Ectodermal cell (in vitro differentiated cells): ENCODE data around the gene POLR3GL.
A peak's percentile ranks its signal among the peaks of the same experiment; 100 is the strongest.

Experiments
- H3K27ac ChIP-seq: 2 replicates; pipeline ENCODE4 v1.7.0; 2013; ENCODE audit warnings: mild to moderate bottlenecking, low read depth, low read length; ENCODE audit not compliant: insufficient read depth, poor library complexity, severe bottlenecking
- H3K27me3 ChIP-seq: 2 replicates; pipeline ENCODE4 v1.7.0; 2013; ENCODE audit warnings: mild to moderate bottlenecking, low read length; ENCODE audit not compliant: insufficient read depth, control insufficient read depth, poor library complexity, severe bottlenecking
- H3K36me3 ChIP-seq: one replicate; pipeline ENCODE4 v1.7.0; 2013; ENCODE audit warnings: low read length; ENCODE audit not compliant: control insufficient read depth, insufficient read depth
- H3K4me1 ChIP-seq: one replicate; pipeline ENCODE4 v1.7.0; 2013; ENCODE audit warnings: low read length; ENCODE audit not compliant: control insufficient read depth, insufficient read depth
- H3K4me3 ChIP-seq: 2 replicates; pipeline ENCODE4 v1.7.0; 2013; ENCODE audit warnings: low read depth, low read length, control low read depth; ENCODE audit not compliant: insufficient read depth
- H3K9me3 ChIP-seq: 2 replicates; pipeline ENCODE4 v1.7.0; 2013; ENCODE audit warnings: mild to moderate bottlenecking, low read length, moderate library complexity; ENCODE audit not compliant: control insufficient read depth
- WGBS, 2 experiments: methylation state at CpG; one replicate each; pipeline ENCODE4 v1.1.7; 2013; ENCODE audit warnings: missing lambda C conversion rate in 2 of 2; 5-methylcytosine and 5-hydroxymethylcytosine counted together

The POLR3GL gene

DNA sequence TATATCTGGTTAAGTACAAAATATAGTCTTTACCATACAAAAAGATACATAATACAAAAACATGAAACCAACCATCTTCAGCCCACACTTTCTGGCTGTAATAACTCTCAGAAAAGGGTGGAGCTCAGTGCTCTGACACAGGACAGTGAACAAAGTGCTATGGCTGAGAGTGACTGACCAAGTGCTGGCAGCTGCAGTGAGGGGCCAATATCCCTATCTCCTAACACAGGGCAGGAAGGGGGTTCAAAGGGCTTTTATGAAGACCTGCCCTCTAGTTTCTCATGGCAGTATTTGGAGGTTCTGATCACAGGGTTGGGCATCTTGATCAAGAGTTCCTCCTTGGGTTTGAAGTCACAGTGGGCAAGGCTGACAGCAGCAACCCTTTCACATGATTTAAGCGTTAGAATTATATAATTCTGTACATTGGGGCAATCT, 28.0 kb downstream of the POLR3GL start:
- H3K36me3 ChIP-seq: peaks cover 24% of the 10 kb centered on the region
- H3K9me3 ChIP-seq: no peaks in the 10 kb centered on the region
- H3K4me1 ChIP-seq: peaks cover 12% of the 10 kb centered on the region
- H3K27ac ChIP-seq: no peak overlapping the region
- H3K27me3 ChIP-seq: no peaks in the 10 kb centered on the region
- WGBS, 2 experiments: 90 to 100% methylated on average over 1 of the region's 1 CpG
- no peak overlapping the region for H3K4me3 ChIP-seq

DNA sequence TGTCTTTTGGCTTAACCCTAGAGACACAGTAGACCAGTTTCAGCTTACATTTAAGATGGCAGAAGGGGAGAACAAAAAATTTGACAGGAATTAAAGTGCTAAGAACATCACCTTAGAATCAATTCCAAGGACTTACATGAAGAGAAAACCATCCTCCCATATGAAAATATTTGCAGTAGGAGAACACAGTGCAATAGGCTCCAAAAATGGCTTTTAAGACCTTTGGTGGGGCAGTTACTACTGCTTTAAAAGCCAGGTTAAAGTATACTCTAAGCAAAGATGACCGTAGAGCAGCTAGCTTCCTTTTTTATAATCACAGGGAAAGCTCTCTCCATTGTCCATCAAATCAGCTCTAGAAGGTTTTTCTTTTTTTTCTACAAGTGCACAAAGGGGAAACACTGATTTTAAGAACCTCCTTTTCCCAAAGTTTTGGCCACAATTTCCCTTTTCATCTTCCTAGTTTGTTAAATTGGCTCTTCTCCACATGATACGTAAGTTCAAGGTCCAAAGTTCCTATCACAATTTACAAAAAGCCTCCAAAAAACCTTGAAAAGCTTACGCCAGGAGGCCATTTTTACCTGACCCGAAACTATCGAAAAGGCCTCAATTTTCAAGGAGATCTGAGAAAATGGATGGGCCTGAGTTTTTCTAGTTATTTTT, 28.6 kb downstream of the POLR3GL start:
- WGBS, 2 experiments: 95 to 96% methylated on average over 5 of the region's 5 CpGs
- Histone ChIP-seq H3K4me3 (peak overlapping the region; percentile 97), H3K4me1 (peaks cover 15% of the 10 kb centered on the region), H3K9me3 (no peaks in the 10 kb centered on the region), H3K27ac (no peak overlapping the region), H3K36me3 (peaks cover 24% of the 10 kb centered on the region), H3K27me3 (no peaks in the 10 kb centered on the region)

DNA sequence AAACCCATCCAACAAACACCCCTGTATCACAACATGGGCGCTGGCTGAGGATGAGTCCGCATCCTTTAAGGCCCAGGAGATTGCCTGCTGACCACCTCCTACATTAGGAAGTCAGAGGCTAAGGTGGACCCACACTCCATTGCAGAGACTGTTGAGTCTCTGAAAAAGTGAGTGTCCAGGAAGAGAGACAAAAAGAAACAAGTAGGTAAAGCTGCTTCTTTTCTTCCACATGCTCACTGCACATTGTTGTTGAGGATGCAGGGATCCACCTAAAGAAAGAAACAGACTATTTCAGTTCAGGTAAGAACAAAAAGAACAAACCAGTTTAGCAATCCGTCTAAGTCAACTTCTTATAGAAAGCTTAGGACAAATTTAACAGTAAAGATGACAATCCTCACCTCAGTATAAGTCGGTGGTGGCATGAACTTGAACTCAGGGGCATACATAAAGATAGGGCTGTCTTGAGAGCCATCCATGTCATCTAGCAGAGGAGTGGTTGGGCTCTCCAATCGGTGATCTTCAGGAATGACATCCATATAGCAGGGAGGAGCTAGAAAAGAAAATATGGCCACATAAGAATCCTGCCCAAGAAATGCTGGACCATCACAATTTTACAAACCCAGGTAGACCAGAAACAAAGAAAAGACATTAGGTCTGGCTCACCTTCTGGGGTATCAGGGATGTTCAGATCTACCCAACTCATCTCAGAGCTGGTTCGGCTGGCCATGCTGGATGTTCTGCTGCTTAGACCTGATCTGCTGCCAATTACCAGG, 29.3 kb downstream of the POLR3GL start:
- peak overlapping the region; percentile 97 for H3K4me3 ChIP-seq
- peaks cover 15% of the 10 kb centered on the region for H3K4me1 ChIP-seq
- H3K27me3 ChIP-seq: no peaks in the 10 kb centered on the region
- no peaks in the 10 kb centered on the region for H3K9me3 ChIP-seq
- H3K36me3 ChIP-seq: peaks cover 24% of the 10 kb centered on the region
- WGBS, 2 experiments: 94 to 97% methylated on average over 6 of the region's 6 CpGs
- H3K27ac ChIP-seq: no peak overlapping the region

DNA sequence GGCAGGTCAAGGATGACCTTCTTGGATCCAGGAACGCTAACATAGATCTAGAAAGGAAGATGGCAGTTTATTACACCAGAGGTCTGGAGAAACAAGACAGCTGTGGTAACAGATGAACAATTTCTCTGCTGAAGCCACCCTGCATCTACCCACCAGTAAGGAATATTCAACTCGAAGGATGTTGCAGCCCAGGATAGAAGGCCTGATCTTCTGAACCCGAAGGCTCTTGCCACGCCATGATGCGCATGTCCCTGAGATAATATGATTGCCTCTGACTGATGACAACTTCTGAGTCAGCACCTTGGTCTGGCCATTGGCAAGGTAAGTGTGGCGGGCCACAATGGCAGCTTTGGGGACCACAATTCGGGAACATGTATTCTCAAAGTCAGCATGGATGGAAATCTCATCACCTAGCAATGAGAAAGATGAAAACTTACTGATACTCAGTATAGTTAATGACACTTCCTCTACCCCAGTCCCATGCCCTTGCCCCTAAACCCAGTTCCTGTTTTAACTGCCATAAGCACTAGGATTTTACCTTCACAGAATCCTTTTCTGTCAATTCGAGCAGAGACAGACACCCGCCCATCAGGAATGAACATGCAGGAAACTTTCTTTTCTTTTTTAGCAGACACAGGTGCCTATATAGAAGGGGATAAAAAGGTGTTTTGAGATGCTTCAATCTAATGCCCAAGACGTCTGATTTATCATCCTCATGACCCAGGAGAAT, 30.1 kb downstream of the POLR3GL start:
- no peak overlapping the region for H3K27ac ChIP-seq
- H3K36me3 ChIP-seq: peaks cover 24% of the 10 kb centered on the region
- no peaks in the 10 kb centered on the region for H3K27me3 ChIP-seq
- 91 to 94% methylated on average over 10 of the region's 10 CpGs for WGBS, 2 experiments
- peaks cover 15% of the 10 kb centered on the region for H3K4me1 ChIP-seq
- H3K9me3 ChIP-seq: no peaks in the 10 kb centered on the region
- H3K4me3 ChIP-seq: peak overlapping the region; percentile 97

DNA sequence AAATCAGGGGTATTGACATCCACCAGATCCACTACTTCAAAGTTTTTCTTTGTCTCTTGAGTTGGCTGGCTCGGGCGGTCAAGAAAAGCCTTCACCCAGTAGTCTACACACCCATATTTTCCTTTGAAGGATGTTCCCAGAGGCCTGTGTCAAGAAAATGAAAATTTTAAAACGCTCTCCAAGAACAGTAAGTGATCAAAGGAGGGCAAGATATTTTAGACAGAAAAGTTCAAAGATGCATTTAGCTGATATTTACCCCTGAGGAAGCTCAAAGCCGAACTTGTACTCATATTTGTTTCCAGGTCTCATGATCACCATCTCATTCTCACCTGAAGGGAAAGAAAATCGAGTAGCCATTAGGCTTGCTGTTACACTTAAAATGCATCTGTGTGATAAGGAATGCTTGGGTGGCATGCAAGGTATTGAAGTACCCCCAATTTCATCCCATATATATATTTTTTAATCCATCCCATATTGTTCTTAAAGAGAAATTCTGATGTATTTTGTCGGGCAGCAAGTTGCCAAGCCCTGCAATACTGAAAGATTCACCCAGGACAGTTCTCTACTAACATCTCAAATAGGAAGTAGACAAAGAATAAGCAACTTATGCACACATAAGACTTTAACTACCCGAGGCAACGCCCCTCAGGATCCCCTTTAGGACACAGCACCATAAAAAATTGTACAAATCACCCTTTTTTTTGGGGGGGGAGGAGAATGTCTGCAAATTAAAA, 30.8 kb downstream of the POLR3GL start:
- peaks cover 15% of the 10 kb centered on the region for H3K4me1 ChIP-seq
- H3K36me3 ChIP-seq: peaks cover 24% of the 10 kb centered on the region
- H3K27me3 ChIP-seq: no peaks in the 10 kb centered on the region
- H3K4me3 ChIP-seq: peak overlapping the region; percentile 97
- WGBS, 2 experiments: 54 to 59% methylated on average over 7 to 8 of the region's 8 CpGs
- H3K9me3 ChIP-seq: no peaks in the 10 kb centered on the region
- H3K27ac ChIP-seq: no peak overlapping the region

DNA sequence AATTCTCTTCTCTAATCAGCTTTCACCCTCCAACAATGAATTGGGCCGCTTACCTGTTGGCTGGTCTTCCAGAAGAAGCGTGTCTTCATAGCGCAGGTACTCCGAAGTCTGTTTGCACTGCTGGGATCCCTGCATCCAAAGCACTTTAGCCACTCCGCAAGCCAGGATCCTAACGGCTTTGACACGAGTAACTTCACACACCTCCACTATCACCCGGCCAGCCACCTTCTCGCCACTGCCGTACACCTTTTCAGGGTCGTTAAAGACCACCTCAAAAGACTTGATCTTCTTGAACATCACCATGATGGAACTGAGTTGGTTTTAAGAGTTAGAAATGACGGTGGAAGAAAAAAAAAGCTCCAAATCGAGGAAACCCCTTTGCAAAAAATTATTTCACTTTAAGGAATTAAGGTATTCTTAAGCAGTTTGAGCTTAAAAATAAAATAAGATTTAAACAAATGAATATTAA, 31.5 kb downstream of the POLR3GL start:
- WGBS, 2 experiments: 2 to 3% methylated on average over 11 to 12 of the region's 13 CpGs
- peak overlapping the region; percentile 97 for H3K4me3 ChIP-seq
- H3K4me1 ChIP-seq: peaks cover 15% of the 10 kb centered on the region
- H3K9me3 ChIP-seq: no peaks in the 10 kb centered on the region
- H3K27me3 ChIP-seq: no peaks in the 10 kb centered on the region
- H3K36me3 ChIP-seq: peaks cover 24% of the 10 kb centered on the region
- H3K27ac ChIP-seq: peak overlapping the region; percentile 44

DNA sequence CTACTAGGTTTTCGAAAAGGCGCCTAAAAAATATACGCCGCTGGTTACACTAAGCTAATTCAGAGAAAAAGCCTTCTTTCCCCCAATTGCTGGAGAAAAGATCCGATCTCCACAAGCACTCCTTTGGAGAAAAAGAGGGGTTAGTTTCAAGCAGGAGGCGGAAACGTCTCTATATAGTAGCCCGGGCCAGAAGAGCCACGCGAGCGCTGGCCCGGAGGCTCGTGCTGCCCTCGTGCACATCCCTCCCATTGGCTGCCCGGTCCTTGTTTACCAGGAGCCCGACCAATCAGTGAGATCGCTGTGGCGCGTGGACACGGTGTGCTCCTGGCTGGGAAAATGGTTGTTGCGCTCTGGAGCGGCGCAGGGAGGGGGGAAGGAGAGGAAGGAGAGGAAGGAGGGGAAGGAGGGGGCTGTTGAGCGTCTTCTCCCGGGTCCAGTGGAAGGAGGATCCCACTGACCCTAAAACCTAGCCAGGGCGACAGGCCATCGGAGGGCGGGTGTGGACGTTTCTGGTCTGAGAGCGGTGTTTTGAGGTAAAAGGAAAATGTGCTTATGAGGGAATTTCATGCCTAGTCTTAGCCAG, 32.0 kb downstream of the POLR3GL start, which contains the start of gene TXNIP:
Gene TXNIP (minus strand): TSS at position 147 of the 583 bp plus-strand sequence. CDS start 313 bp downstream, outside the sequence.
- H3K9me3 ChIP-seq: no peaks in the 10 kb centered on the region
- WGBS, 2 experiments: 2% methylated on average over 30 of the region's 30 CpGs

DNA sequence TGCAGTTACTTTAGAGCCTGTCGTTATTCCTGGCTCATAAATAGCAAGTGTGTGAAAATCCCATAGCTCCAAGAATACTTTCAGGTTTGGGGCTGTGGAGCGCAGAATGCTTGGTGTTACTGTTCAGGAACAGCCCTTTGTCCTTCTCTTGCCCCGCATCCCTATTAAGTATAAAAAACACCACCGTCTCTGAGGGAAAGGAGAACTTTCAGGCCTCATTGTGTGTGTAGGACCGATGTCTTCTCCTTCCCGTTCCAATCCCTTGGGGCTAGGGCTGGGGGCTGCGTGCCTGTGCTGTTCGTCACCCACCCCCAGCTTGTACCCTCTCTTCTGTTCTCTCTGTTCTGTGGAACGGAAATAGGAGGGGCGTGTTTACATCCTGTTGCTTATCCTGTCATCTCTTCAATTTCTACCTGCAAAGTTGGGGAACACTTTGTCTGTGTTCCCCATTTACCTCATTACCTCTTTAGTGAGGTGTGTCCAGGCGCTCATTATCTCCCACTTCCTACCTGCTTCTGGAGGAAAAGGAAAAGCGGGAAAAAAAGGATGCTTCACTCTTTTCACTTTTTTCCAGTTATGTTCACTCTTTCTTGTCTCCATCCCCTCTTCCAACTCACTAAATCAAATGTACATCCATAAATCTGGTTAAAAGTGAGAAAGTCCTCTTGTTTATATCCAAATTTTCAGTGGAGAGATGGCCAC, 32.7 kb downstream of the POLR3GL start:
- Histone ChIP-seq H3K4me3 (peak overlapping the region; percentile 97), H3K27me3 (no peaks in the 10 kb centered on the region), H3K36me3 (peaks cover 24% of the 10 kb centered on the region), H3K9me3 (no peaks in the 10 kb centered on the region), H3K27ac (no peak overlapping the region), H3K4me1 (peaks cover 15% of the 10 kb centered on the region)
- WGBS, 2 experiments: 38 to 50% methylated on average over 12 of the region's 12 CpGs

More for the DNA sequence above, 32.0 kb downstream of the POLR3GL start, which contains the start of gene TXNIP:
- Histone ChIP-seq H3K4me1 (peaks cover 15% of the 10 kb centered on the region), H3K4me3 (peak within 1 kb of the TSS; percentile 97), H3K36me3 (peaks cover 24% of the 10 kb centered on the region), H3K27me3 (no peaks in the 10 kb centered on the region), H3K27ac (peak within 1 kb of the TSS; percentile 44)

DNA sequence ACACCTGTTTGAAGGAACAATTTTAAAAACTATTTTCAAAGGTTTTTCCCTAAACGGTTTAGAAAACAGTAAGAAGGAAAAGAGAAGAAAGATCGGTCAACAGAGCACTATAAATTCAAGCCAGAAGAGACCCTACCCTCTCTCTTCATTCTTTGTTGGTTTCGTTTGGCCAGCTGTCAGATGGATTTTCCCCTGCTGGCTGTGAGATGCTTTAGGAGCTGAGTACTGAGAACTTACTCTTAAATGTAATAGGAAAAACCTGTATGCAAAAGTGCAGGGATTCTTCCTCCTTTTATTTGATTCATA, 33.2 kb downstream of the POLR3GL start:
- Histone ChIP-seq H3K27me3 (no peaks in the 10 kb centered on the region), H3K9me3 (no peaks in the 10 kb centered on the region), H3K4me1 (peaks cover 15% of the 10 kb centered on the region), H3K36me3 (peaks cover 24% of the 10 kb centered on the region), H3K4me3 (peak overlapping the region; percentile 97), H3K27ac (no peak overlapping the region)
- WGBS, 2 experiments: 34 to 55% methylated on average over 1 to 3 of the region's 3 CpGs
